ENCODE measurements around the gene GPC6. TPM values are rescaled to one million over a fixed set of nuclear protein-coding genes. Genes with fewer than 3 reads are reported as not detected.

The GPC6 gene
- total and polyA plus RNA-seq, 9 of the 15 experiments (the other 6 are each of a cell fraction or from before 2014, with no cell fraction given), result under 0.01 to 0.20 (median 0.01) TPM; not detected in 4

GRCh38 chr13:93336728-93337127 lies 110.1 kb downstream of the GPC6 start:
- no peaks in the 10 kb centered on the region for H3K79me2 ChIP-seq (ENCODE audit: control insufficient read depth, insufficient read depth, low read length)
- no peak overlapping the region for H3K4me3 ChIP-seq
- BruUV-seq (replicated peaks), result no TSS peak
- ChIA-PET CTCF (ENCODE audit: low intra/inter-chr PET ratio) (no interaction called here), POLR2A (interaction anchor here (0.7 to 3.5 kb wide), 5 partner anchors 9 to 81 kb away, joined by 3 to 19 read pairs (median 4); no protein-coding TSS in a partner anchor)
- no peak for TF ChIP-seq STAT5B (CRISPR knock-in tag; IDR thresholded peaks at IDR 0.05)
- TF ChIP-seq TGIF2 (CRISPR knock-in tag; IDR thresholded peaks at IDR 0.05), result peak; percentile 47; the same call in 1 of the 2 replicates
- TF ChIP-seq MITF (IDR thresholded peaks at IDR 0.05), result no peak
- TF ChIP-seq TSHZ1 (CRISPR knock-in tag; IDR thresholded peaks at IDR 0.05), result no peak
- TF ChIP-seq SOX6 (IDR thresholded peaks at IDR 0.05), result no peak
- no peak for TF ChIP-seq CBX3 (IDR thresholded peaks at IDR 0.05; ENCODE audit: borderline replicate concordance in 1 of 2, low read length in 2 of 2)
- TF ChIP-seq BHLHE40 (IDR thresholded peaks at IDR 0.05; ENCODE audit: low read length), result no peak
- TF ChIP-seq DIDO1 (tag; IDR thresholded peaks at IDR 0.05; ENCODE audit: low read depth), result no peak
- no peak for ATAC-seq
- no peak for DNase-seq (ENCODE audit: extremely low read depth in 1 of 4, low spot score in 3 of 4)
- in situ Hi-C loops (cut with MboI), result no loop called here
- H3K9me3 ChIP-seq (replicated peaks; ENCODE audit: control insufficient read depth, insufficient read depth, low read depth, low read length), result no peaks in the 10 kb centered on the region; the same call in 1 of the 2 replicates
- H3K27me3 ChIP-seq (ENCODE audit: control insufficient read depth in 2 of 2, insufficient read depth in 2 of 2, low read length in 2 of 2), result peaks cover 0 to 2% of the 10 kb centered on the region in 2 experiments; a peak in 1 of 5 replicates
- intact Hi-C loops (cut with micrococcal nuclease), result no loop called here
- no peak overlapping the region for H3K27ac ChIP-seq (ENCODE audit: extremely low read depth, low read depth, low read length)
- H4K20me1 ChIP-seq (replicated peaks; ENCODE audit: control insufficient read depth, insufficient read depth, low read length), result no peaks in the 10 kb centered on the region
- no peaks in the 10 kb centered on the region for H3K9me1 ChIP-seq (ENCODE audit: control insufficient read depth, insufficient read depth, low read length)
- no peak overlapping the region for H2AFZ ChIP-seq (ENCODE audit: low read depth, low read length)
- H3K4me2 ChIP-seq (ENCODE audit: insufficient read depth, low read length), result no peak overlapping the region
- WGBS (ENCODE audit: insufficient coverage, low coverage, missing lambda C conversion rate), result under 1% methylated on average over 4 of the region's 4 CpGs
- H3K36me3 ChIP-seq (ENCODE audit: control insufficient read depth, insufficient read depth, low read length), result no peaks in the 10 kb centered on the region
- no peak for FAIRE-seq
- no peak overlapping the region for H3K9ac ChIP-seq (ENCODE audit: insufficient read depth in 1 of 2, low read depth in 2 of 2, low read length in 2 of 2)
- H3K4me1 ChIP-seq (replicated peaks in 1 of 2; ENCODE audit: control insufficient read depth in 2 of 2, insufficient read depth in 2 of 2, low read length in 2 of 2), result no peaks in the 10 kb centered on the region
